Mucosa of stomach (tissue), 1 donor: Measurements from ENCODE around the gene NHSL2.
A peak's percentile ranks its signal among the peaks of the same experiment; 100 is the strongest.

ENCODE experiments used
- H3K27me3 ChIP-seq: one replicate; pipeline ENCODE4 v1.7.0; 2013; ENCODE audit warnings: mild to moderate bottlenecking, low read length; ENCODE audit not compliant: control insufficient read depth, insufficient read depth
- H3K36me3 ChIP-seq: one replicate; pipeline ENCODE4 v1.7.0; 2013; ENCODE audit warnings: low read length; ENCODE audit not compliant: control insufficient read depth, insufficient read depth
- H3K4me1 ChIP-seq: one replicate; pipeline ENCODE4 v1.7.0; 2013; ENCODE audit warnings: mild to moderate bottlenecking, low read length; ENCODE audit not compliant: control insufficient read depth, insufficient read depth
- H3K4me3 ChIP-seq: one replicate; pipeline ENCODE4 v1.7.0; 2013; ENCODE audit warnings: low read length
- H3K9ac ChIP-seq: one replicate; pipeline ENCODE4 v1.7.0; 2013; ENCODE audit warnings: mild to moderate bottlenecking, low read length, moderate library complexity
- H3K9me3 ChIP-seq: one replicate; pipeline ENCODE4 v1.7.0; 2013; ENCODE audit warnings: mild to moderate bottlenecking, low read length, moderate library complexity; ENCODE audit not compliant: control insufficient read depth
- donor health status: Pancreatic carcinoma.

The NHSL2 gene

DNA sequence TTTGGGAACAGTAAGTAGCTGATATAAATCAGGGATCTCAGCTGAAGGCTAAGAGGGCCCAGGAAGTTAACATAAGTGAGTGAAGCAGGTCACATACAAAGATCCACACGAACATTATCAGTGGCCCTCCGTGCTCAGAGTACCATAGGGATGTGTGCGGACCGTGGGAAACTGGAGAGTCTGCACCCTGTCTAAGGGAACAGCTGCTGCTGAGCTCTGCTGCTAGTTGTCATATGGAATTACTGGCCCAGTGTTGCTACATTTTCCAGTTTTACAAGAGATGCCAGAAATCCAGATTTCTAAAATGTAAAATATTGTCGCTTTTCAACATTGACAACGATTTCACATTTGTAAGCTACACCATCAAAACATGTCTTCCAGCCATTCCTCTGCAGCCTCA lies 130.5 kb downstream of the NHSL2 start:
- Histone ChIP-seq H3K27me3 (no peaks in the 10 kb centered on the region), H3K9me3 (no peaks in the 10 kb centered on the region), H3K36me3 (no peaks in the 10 kb centered on the region), H3K4me1 (peaks cover 13% of the 10 kb centered on the region), H3K4me3 (no peak overlapping the region), H3K9ac (no peak overlapping the region)

- Histone ChIP-seq H3K36me3 (no peaks in the 10 kb centered on the region), H3K4me3 (no peak overlapping the region), H3K9ac (no peak overlapping the region), H3K4me1 (peaks cover 18% of the 10 kb centered on the region), H3K27me3 (no peaks in the 10 kb centered on the region), H3K9me3 (no peaks in the 10 kb centered on the region)
These were observed 131.5 kb downstream of the NHSL2 start for GRCh38 chrX:72041871-72042851.

DNA sequence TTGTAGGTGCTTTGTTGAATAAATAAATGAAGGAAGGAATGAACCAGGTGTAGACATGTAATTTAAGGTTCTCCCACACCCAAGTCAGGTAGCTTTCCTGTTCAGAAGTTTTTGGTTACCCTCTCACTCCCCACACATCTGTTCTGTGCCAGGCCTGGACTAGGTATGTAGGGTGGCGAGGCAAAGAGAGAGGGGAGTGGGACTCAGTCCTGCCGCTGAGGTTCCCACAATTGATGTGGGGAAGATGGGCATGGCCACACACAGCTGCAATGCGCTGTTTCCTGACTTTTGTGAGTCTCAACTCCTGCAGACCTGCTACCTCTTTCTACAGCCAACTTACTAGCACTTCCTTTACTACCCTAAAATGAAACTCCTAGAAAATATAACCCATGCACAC lies 132.2 kb downstream of the NHSL2 start:
- no peaks in the 10 kb centered on the region for H3K9me3 ChIP-seq
- H3K4me3 ChIP-seq: no peak overlapping the region
- H3K9ac ChIP-seq: no peak overlapping the region
- H3K4me1 ChIP-seq: peaks cover 18% of the 10 kb centered on the region
- H3K36me3 ChIP-seq: no peaks in the 10 kb centered on the region
- no peaks in the 10 kb centered on the region for H3K27me3 ChIP-seq

- Histone ChIP-seq H3K4me3 (no peak overlapping the region), H3K27me3 (no peaks in the 10 kb centered on the region), H3K9me3 (no peaks in the 10 kb centered on the region), H3K4me1 (peaks cover 22% of the 10 kb centered on the region), H3K9ac (no peak overlapping the region), H3K36me3 (no peaks in the 10 kb centered on the region)
These were observed 133.0 kb downstream of the NHSL2 start for GRCh38 chrX:72043636-72044035.

DNA sequence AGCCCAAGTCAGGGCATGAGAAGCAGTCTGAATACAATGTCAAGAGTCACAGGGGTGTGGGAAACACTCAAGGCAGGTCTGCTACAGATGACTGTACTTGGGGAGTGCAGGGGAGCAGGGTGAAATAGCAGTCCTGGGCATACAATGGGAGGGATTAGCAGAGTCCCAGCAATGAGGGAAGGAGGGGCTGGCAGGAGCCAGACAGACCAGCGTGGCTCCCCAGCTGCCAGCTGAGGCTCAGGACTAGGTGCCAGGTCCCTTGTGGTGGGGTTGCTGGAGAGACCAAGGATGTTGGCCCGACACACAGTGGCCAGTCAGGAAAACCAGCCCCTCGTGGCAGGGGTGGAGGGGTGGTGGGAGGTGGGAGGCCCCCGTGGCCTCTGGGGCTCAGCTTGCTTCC lies 134.5 kb downstream of the NHSL2 start:
- H3K9me3 ChIP-seq: no peaks in the 10 kb centered on the region
- H3K4me1 ChIP-seq: peaks cover 33% of the 10 kb centered on the region
- no peaks in the 10 kb centered on the region for H3K27me3 ChIP-seq
- H3K9ac ChIP-seq: no peak overlapping the region
- no peak overlapping the region for H3K4me3 ChIP-seq
- H3K36me3 ChIP-seq: no peaks in the 10 kb centered on the region

DNA sequence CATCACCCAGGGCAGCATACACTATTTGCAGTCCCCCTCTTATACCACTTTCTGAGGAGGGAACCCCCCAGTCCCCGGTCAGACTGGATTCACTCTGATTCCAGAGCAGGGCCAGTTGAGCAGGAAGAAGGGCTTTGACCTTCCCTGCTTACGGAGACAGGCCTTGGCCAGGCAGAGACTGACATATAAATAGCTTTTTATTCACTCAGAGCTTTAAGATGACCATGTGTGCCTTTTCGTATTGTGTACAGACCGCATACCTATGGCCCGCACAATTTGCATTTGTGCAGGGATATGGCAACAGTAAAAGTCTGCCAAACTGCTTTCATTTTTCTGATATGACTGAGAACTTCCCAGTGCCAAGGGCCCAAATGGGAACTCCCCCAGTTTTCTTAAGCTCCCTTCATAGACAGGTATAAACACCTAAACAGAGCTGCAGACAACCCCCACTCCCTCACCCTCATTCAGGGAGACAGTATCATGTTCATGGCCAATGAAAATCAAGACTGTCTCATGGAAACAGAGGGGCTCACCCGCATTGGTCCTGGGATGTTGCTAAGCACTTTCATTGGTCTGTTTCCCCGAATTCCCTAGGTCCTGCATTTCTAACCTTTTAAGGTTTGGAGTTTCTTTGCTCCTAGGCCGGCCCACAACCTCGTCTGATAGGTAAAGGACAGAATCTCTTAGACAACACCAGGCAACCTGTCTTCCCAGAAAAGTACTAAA lies 135.1 kb downstream of the NHSL2 start:
- Histone ChIP-seq H3K4me3 (no peak overlapping the region), H3K9ac (peak overlapping the region; percentile 8), H3K27me3 (no peaks in the 10 kb centered on the region), H3K36me3 (no peaks in the 10 kb centered on the region), H3K4me1 (peaks cover 33% of the 10 kb centered on the region), H3K9me3 (no peaks in the 10 kb centered on the region)

DNA sequence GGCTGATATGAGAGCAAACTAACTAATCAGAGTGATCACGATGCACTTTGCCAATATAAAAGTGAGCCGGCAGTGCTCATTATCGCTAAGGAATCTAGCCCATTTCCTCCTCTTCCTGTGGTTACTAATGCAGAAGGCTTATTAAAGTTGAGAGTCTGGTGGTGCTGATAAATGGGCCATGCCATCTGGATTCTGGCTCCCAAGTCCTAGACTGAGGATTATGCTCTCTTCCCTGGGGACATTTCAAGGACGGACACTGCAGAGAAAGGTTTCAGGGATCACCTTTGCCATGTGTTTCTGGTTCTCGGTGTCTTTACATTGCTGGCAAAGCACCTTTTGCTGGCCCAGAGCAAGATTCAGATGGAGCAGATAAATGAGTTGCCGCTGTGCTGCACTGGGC lies 135.8 kb downstream of the NHSL2 start:
- Histone ChIP-seq H3K4me3 (no peak overlapping the region), H3K9me3 (no peaks in the 10 kb centered on the region), H3K27me3 (no peaks in the 10 kb centered on the region), H3K36me3 (no peaks in the 10 kb centered on the region), H3K4me1 (peaks cover 33% of the 10 kb centered on the region), H3K9ac (peak overlapping the region; percentile 8)

- no peaks in the 10 kb centered on the region for H3K9me3 ChIP-seq
- H3K9ac ChIP-seq: no peak overlapping the region
- peaks cover 33% of the 10 kb centered on the region for H3K4me1 ChIP-seq
- H3K4me3 ChIP-seq: no peak overlapping the region
- no peaks in the 10 kb centered on the region for H3K27me3 ChIP-seq
- H3K36me3 ChIP-seq: no peaks in the 10 kb centered on the region
These were observed 138.1 kb downstream of the NHSL2 start for GRCh38 chrX:72048510-72049455.

GRCh38 chrX:72050011-72050410 lies 139.4 kb downstream of the NHSL2 start:
- Histone ChIP-seq H3K9me3 (no peaks in the 10 kb centered on the region), H3K4me1 (peaks cover 32% of the 10 kb centered on the region), H3K36me3 (no peaks in the 10 kb centered on the region), H3K9ac (no peak overlapping the region), H3K27me3 (no peaks in the 10 kb centered on the region), H3K4me3 (no peak overlapping the region)

- H3K9ac ChIP-seq: no peak overlapping the region
- no peaks in the 10 kb centered on the region for H3K9me3 ChIP-seq
- no peak overlapping the region for H3K4me3 ChIP-seq
- H3K4me1 ChIP-seq: peaks cover 17% of the 10 kb centered on the region
- H3K27me3 ChIP-seq: no peaks in the 10 kb centered on the region
- H3K36me3 ChIP-seq: no peaks in the 10 kb centered on the region
These were observed 140.9 kb downstream of the NHSL2 start for GRCh38 chrX:72051589-72051988.

GRCh38 chrX:72052415-72053090 lies 141.9 kb downstream of the NHSL2 start:
- H3K27me3 ChIP-seq: no peaks in the 10 kb centered on the region

More at GRCh38 chrX:72052415-72053090, 141.9 kb downstream of the NHSL2 start:
- Histone ChIP-seq H3K9ac (no peak overlapping the region), H3K4me3 (no peak overlapping the region), H3K9me3 (no peaks in the 10 kb centered on the region), H3K36me3 (no peaks in the 10 kb centered on the region), H3K4me1 (peaks cover 15% of the 10 kb centered on the region)
